Measurements from ENCODE around the gene ADORA2A. TPM values are rescaled to one million over a fixed set of nuclear protein-coding genes. Genes with fewer than 3 reads are reported as not detected.

ADORA2A gene
- total RNA-seq, 2 experiments from 2014 or later, result 37.6 to 38.0 TPM

Other genes with a start within 250 kb of the ADORA2A start
- gene SUSD2, start 246.1 kb upstream of the ADORA2A start, total RNA-seq, result under 1 TPM; 0.21 to 0.22 TPM
- not detected for gene GGT5, start 182.5 kb upstream of the ADORA2A start, total RNA-seq
- gene SPECC1L, start 156.8 kb upstream of the ADORA2A start, total RNA-seq, result 10 to 100 TPM; 33.5 to 35.7 TPM
- gene UPB1, start 67.7 kb downstream of the ADORA2A start, total RNA-seq, result under 1 TPM in 1 of 2 experiments, not detected in 1; 0.10 TPM
- 10 to 100 TPM; 95.8 to 96.0 TPM for gene GUCD1, start 127.5 kb downstream of the ADORA2A start, total RNA-seq
- gene SNRPD3, start 128.4 kb downstream of the ADORA2A start, total RNA-seq, result 100 to 1,000 TPM; 158 to 166 TPM
- gene LRRC75B, start 165.5 kb downstream of the ADORA2A start, total RNA-seq, result under 1 TPM in 1 of 2 experiments, not detected in 1; 0.25 TPM
- gene GGT1, start 175.6 kb downstream of the ADORA2A start, total RNA-seq, result 10 to 100 TPM; 15.5 to 16.1 TPM

Measured in activated naive CD4-positive, alpha-beta T cell treated with anti-CD3 and anti-CD28 coated beads for 36 hours (primary cell).